Heart left ventricle (tissue), 13 donors: ENCODE measurements around the gene PPP1R12B.
"Not testable (repeated sequence)": the region's sequence is repeated elsewhere in the genome, so short reads cannot be mapped to it uniquely, and the experiment has no call there.

ENCODE experiments used
- POLR2A ChIP-seq, 2 donors: fragments of 450-650 bp; IDR thresholded peaks; one replicate each; pipeline ENCODE4 v1.6.1; 2017; ENCODE audit warnings: antibody characterized with exemption in 2 of 2, mild to moderate bottlenecking in 2 of 2, moderate library complexity in 2 of 2
- TF ChIP-seq, protein P1 (sequence below), 12 donors: fragments of 200-600 bp; sonication (generic) in 4 of 12; IDR thresholded peaks; one replicate each; pipeline versions ENCODE4 v1.5.0 to v1.8.0; 2018 to 2022; ENCODE audit warnings: antibody characterized with exemption in 12 of 12, mild to moderate bottlenecking in 5 of 12
- donor health status: ischemic (EF 13 %, LVEDD 7.1; RV severe dilation, severe dysfunction).
- donor health status: DM: no; HTN: yes; CAD: no.
- donor health status: DM: no; HTN: no; CAD: no.
- donor health status: ischemic (EF 25% LVEDD 6.9; RV normal size, moderate dysfunction).
- donor health status: ischemic (EF 25% LVEDD 5.7; RV mildly dilated, moderate dysfunction).
- donor health status: ischemic (EF 35%, LVEDD 5.7; RV mildly dilated, moderate dysfunction).
- donor health status: nonischemic (EF 11% LVEDD 7.7; RV severe dilation, severe dysfunction).
- donor health status: DM: yes; HTN: yes; CAD: no.
- donor health status: PGD.
- donor health status: ischemic (EF 29% LVEDD 5.4; RV normal size, mild dysfunction).
- donor health status: nonischemic (EF 23%, LVEDD 6.1; RV moderate dilation, normal function).

DNA sequence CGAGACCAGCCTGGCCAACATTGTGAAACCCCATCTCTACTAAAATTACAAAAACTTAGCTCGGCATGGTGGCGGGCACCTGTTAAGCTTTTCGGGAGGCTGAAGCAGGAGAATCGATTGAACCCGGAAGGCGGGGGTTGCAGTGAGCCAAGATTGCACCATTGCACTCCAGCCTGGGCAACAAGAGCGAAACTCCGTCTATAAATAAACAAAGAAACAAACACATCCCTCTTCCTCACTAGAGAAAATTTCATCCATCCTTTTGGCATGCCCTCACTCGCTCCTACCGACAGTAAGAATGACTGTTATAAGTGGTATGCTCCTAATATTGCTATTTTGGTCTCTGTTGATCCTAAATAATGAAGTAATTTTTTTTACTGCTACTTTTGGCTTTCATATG is 195.0 kb downstream of the PPP1R12B start:
- TF ChIP-seq, protein P1, sequence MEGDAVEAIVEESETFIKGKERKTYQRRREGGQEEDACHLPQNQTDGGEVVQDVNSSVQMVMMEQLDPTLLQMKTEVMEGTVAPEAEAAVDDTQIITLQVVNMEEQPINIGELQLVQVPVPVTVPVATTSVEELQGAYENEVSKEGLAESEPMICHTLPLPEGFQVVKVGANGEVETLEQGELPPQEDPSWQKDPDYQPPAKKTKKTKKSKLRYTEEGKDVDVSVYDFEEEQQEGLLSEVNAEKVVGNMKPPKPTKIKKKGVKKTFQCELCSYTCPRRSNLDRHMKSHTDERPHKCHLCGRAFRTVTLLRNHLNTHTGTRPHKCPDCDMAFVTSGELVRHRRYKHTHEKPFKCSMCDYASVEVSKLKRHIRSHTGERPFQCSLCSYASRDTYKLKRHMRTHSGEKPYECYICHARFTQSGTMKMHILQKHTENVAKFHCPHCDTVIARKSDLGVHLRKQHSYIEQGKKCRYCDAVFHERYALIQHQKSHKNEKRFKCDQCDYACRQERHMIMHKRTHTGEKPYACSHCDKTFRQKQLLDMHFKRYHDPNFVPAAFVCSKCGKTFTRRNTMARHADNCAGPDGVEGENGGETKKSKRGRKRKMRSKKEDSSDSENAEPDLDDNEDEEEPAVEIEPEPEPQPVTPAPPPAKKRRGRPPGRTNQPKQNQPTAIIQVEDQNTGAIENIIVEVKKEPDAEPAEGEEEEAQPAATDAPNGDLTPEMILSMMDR (IDR thresholded peaks at IDR 0.05), result not testable (repeated sequence)
- not testable (repeated sequence) for TF ChIP-seq POLR2A (IDR thresholded peaks at IDR 0.05)
